T-helper 2 cell treated with Interferon-gamma antibody and Interleukin-4, amounts not matched to agents 5 μg/mL and 100 μg/mL, for 36 hours (primary cell): ENCODE measurements around the gene DGKH.
"Not testable (repeated sequence)": the region's sequence is repeated elsewhere in the genome, so short reads cannot be mapped to it uniquely, and the experiment has no call there.

Source experiments
- DNase-seq: peaks from one replicate; pipeline ENCODE4 v3.0.0; 2021; ENCODE audit warnings: low spot score
- H3K27ac Mint-ChIP-seq: one replicate; pipeline ENCODE4 v1.8.0; 2021; ENCODE audit warnings: mild to moderate bottlenecking, mixed read lengths
- H3K27me3 Mint-ChIP-seq: one replicate; pipeline ENCODE4 v1.8.0; 2021; ENCODE audit warnings: low read depth, mixed read lengths
- H3K36me3 Mint-ChIP-seq: one replicate; pipeline ENCODE4 v1.8.0; 2021; ENCODE audit warnings: low read depth, mixed read lengths
- H3K4me1 Mint-ChIP-seq: one replicate; pipeline ENCODE4 v1.8.0; 2021; ENCODE audit warnings: low read depth, mixed read lengths
- H3K4me3 Mint-ChIP-seq: one replicate; pipeline ENCODE4 v1.8.0; 2022; ENCODE audit warnings: mild to moderate bottlenecking, moderate library complexity, mixed read lengths
- H3K9me3 Mint-ChIP-seq: one replicate; pipeline ENCODE4 v1.8.0; 2021; ENCODE audit warnings: mixed read lengths

The DGKH gene

GRCh38 chr13:42214446-42214845, 166.0 kb downstream of the DGKH start:
- DNase-seq = no peak
- Mint-ChIP-seq H3K27ac (no peak overlapping the region), H3K27me3 (no peaks in the 10 kb centered on the region), H3K4me3 (no peak overlapping the region), H3K36me3 (peaks cover 24% of the 10 kb centered on the region), H3K4me1 (no peaks in the 10 kb centered on the region), H3K9me3 (no peaks in the 10 kb centered on the region)

GRCh38 chr13:42215578-42216421, 167.4 kb downstream of the DGKH start:
- no peak for DNase-seq
- Mint-ChIP-seq H3K27ac (no peak overlapping the region), H3K9me3 (no peaks in the 10 kb centered on the region), H3K27me3 (no peaks in the 10 kb centered on the region), H3K4me1 (no peaks in the 10 kb centered on the region), H3K36me3 (peaks cover 21% of the 10 kb centered on the region), H3K4me3 (no peak overlapping the region)

- no peak overlapping the region for H3K27ac Mint-ChIP-seq
Observed at GRCh38 chr13:42216422-42216735, 167.9 kb downstream of the DGKH start.

GRCh38 chr13:42218576-42218975, 170.1 kb downstream of the DGKH start:
- Mint-ChIP-seq H3K27ac (no peak overlapping the region), H3K4me1 (no peaks in the 10 kb centered on the region), H3K9me3 (no peaks in the 10 kb centered on the region), H3K4me3 (no peak overlapping the region), H3K27me3 (no peaks in the 10 kb centered on the region), H3K36me3 (peaks cover 11% of the 10 kb centered on the region)
- DNase-seq = no peak

More at GRCh38 chr13:42216422-42216735, 167.9 kb downstream of the DGKH start:
- no peak overlapping the region for H3K4me3 Mint-ChIP-seq
- H3K36me3 Mint-ChIP-seq = peaks cover 18% of the 10 kb centered on the region
- H3K27me3 Mint-ChIP-seq = no peaks in the 10 kb centered on the region
- no peaks in the 10 kb centered on the region for H3K4me1 Mint-ChIP-seq
- no peaks in the 10 kb centered on the region for H3K9me3 Mint-ChIP-seq
- no peak for DNase-seq

- no peak overlapping the region for H3K4me3 Mint-ChIP-seq
- H3K4me1 Mint-ChIP-seq = no peaks in the 10 kb centered on the region
- H3K9me3 Mint-ChIP-seq = no peaks in the 10 kb centered on the region
- H3K27ac Mint-ChIP-seq = no peak overlapping the region
- H3K36me3 Mint-ChIP-seq = peaks cover 11% of the 10 kb centered on the region
- no peaks in the 10 kb centered on the region for H3K27me3 Mint-ChIP-seq
- DNase-seq = no peak
Observed at GRCh38 chr13:42219051-42219450, 170.6 kb downstream of the DGKH start.

- H3K4me3 Mint-ChIP-seq = no peak overlapping the region
- no peak overlapping the region for H3K27ac Mint-ChIP-seq
- peaks cover 15% of the 10 kb centered on the region for H3K36me3 Mint-ChIP-seq
- H3K4me1 Mint-ChIP-seq = no peaks in the 10 kb centered on the region
- no peaks in the 10 kb centered on the region for H3K27me3 Mint-ChIP-seq
- no peak for DNase-seq
- no peaks in the 10 kb centered on the region for H3K9me3 Mint-ChIP-seq
Observed at GRCh38 chr13:42219876-42220275, 171.4 kb downstream of the DGKH start.

GRCh38 chr13:42221121-42221765, 172.8 kb downstream of the DGKH start:
- Mint-ChIP-seq H3K27me3 (no peaks in the 10 kb centered on the region), H3K4me3 (no peak overlapping the region), H3K9me3 (peaks cover 5% of the 10 kb centered on the region), H3K4me1 (no peaks in the 10 kb centered on the region), H3K27ac (no peak overlapping the region), H3K36me3 (peaks cover 25% of the 10 kb centered on the region)
- DNase-seq = no peak

DNA sequence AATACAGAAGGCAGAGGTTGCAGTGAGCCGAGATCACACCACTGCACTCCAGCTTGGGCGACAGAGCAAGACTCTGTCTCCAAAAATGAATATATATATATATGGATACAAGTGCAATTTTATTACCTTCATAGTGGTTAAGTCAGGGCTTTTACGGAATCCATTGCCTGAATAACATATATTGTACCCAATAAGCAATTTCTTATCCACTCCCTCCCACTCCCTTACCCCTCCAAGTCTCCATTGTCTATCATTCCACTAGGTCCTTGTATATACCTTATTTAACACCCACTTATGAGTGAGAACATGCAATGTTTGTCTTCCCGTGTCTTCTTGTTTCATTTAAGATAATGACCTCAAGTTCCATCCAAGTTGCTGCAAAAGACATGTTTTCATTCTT, 175.2 kb downstream of the DGKH start:
- peaks cover 29% of the 10 kb centered on the region for H3K36me3 Mint-ChIP-seq
- no peak for DNase-seq
- H3K9me3 Mint-ChIP-seq = peaks cover 6% of the 10 kb centered on the region
- H3K4me3 Mint-ChIP-seq = no peak overlapping the region
- H3K4me1 Mint-ChIP-seq = peaks cover 2% of the 10 kb centered on the region
- no peaks in the 10 kb centered on the region for H3K27me3 Mint-ChIP-seq
- H3K27ac Mint-ChIP-seq = no peak overlapping the region

DNA sequence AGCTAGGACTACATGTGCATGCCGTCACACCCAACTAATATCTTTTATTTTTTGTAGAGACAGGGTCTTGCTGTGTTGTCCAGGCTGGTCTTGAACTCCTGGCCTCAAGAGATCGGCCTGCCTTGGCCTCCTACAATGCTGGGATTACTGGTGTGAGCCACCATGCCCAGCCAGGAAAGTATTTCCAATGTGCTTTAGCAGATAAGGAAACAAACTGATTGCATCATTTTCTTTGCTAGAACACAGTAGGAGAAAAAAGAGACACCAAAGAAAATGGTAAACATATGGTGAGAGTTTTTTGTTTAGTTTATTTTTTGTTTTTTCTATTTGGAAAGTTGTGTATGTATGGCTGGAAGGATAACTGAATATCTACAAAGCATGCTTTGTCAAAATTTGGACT, 176.6 kb downstream of the DGKH start:
- Mint-ChIP-seq H3K27me3 (no peaks in the 10 kb centered on the region), H3K4me1 (peaks cover 2% of the 10 kb centered on the region), H3K36me3 (peaks cover 30% of the 10 kb centered on the region), H3K4me3 (no peak overlapping the region), H3K27ac (no peak overlapping the region), H3K9me3 (peaks cover 6% of the 10 kb centered on the region)
- DNase-seq = no peak

GRCh38 chr13:42226759-42227158, 178.3 kb downstream of the DGKH start:
- H3K27me3 Mint-ChIP-seq, H3K4me3 Mint-ChIP-seq, DNase-seq, H3K27ac Mint-ChIP-seq, H3K4me1 Mint-ChIP-seq, H3K9me3 Mint-ChIP-seq: not testable (repeated sequence)
- H3K36me3 Mint-ChIP-seq = peaks cover 31% of the 10 kb centered on the region

- H3K4me3 Mint-ChIP-seq = no peak overlapping the region
- H3K27ac Mint-ChIP-seq = peak overlapping the region; percentile 49
- H3K27me3 Mint-ChIP-seq = no peaks in the 10 kb centered on the region
- H3K36me3 Mint-ChIP-seq = peaks cover 31% of the 10 kb centered on the region
- H3K4me1 Mint-ChIP-seq = peaks cover 2% of the 10 kb centered on the region
- H3K9me3 Mint-ChIP-seq = peaks cover 6% of the 10 kb centered on the region
- DNase-seq = no peak
Observed at GRCh38 chr13:42228527-42228926, 180.1 kb downstream of the DGKH start.

GRCh38 chr13:42229287-42229686, 180.8 kb downstream of the DGKH start:
- no peak overlapping the region for H3K27ac Mint-ChIP-seq
- no peak for DNase-seq
- H3K36me3 Mint-ChIP-seq = peaks cover 28% of the 10 kb centered on the region
- peaks cover 2% of the 10 kb centered on the region for H3K4me1 Mint-ChIP-seq
- no peaks in the 10 kb centered on the region for H3K27me3 Mint-ChIP-seq
- H3K4me3 Mint-ChIP-seq = no peak overlapping the region
- H3K9me3 Mint-ChIP-seq = peaks cover 6% of the 10 kb centered on the region

DNA sequence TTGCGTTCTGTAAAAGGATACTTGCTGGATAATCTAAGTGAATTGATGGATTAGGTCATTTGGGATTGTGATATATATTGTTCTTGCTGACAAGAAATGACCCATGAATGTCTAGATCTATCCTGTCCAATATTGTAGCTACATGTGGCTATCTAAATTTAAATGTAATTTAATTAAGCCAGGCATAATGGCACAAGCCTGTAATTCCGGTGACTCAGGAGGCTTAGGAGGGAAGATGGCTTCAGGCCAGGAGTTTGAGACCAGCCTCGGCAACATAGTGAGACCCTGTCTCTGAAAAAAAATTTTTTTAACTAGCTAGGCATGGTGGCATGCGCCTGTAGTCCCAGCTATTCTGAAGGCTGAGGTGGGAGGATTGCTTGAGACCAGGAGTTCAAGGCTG, 184.2 kb downstream of the DGKH start:
- peaks cover 11% of the 10 kb centered on the region for H3K36me3 Mint-ChIP-seq
- H3K27me3 Mint-ChIP-seq = no peaks in the 10 kb centered on the region
- no peak overlapping the region for H3K27ac Mint-ChIP-seq
- H3K9me3 Mint-ChIP-seq = no peaks in the 10 kb centered on the region
- no peak for DNase-seq
- H3K4me3 Mint-ChIP-seq = no peak overlapping the region
- peaks cover 2% of the 10 kb centered on the region for H3K4me1 Mint-ChIP-seq

DNA sequence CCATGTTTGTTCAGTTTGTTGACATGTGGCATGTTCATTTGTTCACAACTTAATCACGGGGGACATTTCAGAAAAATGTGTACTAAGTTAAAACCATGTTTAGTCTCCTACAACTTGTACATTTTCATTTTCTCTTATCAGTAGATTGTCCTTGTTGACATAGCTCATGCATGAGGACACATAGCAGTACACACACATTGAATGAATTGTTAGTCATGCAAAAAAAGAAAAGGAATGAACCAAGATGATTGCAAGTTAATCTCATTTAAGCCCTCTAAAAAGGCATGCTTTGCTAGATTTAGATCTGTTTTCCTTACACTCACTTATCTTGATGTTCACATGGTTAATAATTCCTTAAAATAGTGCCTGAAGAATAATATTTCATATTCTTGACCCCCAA, 185.3 kb downstream of the DGKH start:
- DNase-seq = no peak
- Mint-ChIP-seq H3K9me3 (no peaks in the 10 kb centered on the region), H3K27me3 (no peaks in the 10 kb centered on the region), H3K4me3 (no peak overlapping the region), H3K4me1 (no peaks in the 10 kb centered on the region), H3K27ac (no peak overlapping the region), H3K36me3 (peaks cover 11% of the 10 kb centered on the region)
